ENCODE data around the gene FHIP2A. TPM values are rescaled to one million over a fixed set of nuclear protein-coding genes. Genes with fewer than 3 reads are reported as not detected.

Gene FHIP2A
- total and polyA plus RNA-seq, 9 donors = 11.9 to 40.3 (median 31.6) TPM

- H3K9me3 ChIP-seq = no peaks in the 10 kb centered on the region
- DNase-seq = no peak
- TF ChIP-seq EP300 (IDR thresholded peaks at IDR 0.05) = no peak
- TF ChIP-seq, protein P1, sequence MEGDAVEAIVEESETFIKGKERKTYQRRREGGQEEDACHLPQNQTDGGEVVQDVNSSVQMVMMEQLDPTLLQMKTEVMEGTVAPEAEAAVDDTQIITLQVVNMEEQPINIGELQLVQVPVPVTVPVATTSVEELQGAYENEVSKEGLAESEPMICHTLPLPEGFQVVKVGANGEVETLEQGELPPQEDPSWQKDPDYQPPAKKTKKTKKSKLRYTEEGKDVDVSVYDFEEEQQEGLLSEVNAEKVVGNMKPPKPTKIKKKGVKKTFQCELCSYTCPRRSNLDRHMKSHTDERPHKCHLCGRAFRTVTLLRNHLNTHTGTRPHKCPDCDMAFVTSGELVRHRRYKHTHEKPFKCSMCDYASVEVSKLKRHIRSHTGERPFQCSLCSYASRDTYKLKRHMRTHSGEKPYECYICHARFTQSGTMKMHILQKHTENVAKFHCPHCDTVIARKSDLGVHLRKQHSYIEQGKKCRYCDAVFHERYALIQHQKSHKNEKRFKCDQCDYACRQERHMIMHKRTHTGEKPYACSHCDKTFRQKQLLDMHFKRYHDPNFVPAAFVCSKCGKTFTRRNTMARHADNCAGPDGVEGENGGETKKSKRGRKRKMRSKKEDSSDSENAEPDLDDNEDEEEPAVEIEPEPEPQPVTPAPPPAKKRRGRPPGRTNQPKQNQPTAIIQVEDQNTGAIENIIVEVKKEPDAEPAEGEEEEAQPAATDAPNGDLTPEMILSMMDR (IDR thresholded peaks at IDR 0.05) = no peak
- TF ChIP-seq POLR2A (IDR thresholded peaks at IDR 0.05) = no peak
- no peaks in the 10 kb centered on the region for H3K27me3 ChIP-seq
- H3K27ac ChIP-seq = no peak overlapping the region
- 17 to 30% (median 18%) methylated on average over 4 of the region's 4 CpGs for WGBS, 3 donors
- H3K4me1 ChIP-seq (ENCODE audit: insufficient read depth) = peaks cover 15% of the 10 kb centered on the region
- no peak overlapping the region for H3K4me3 ChIP-seq
- intact Hi-C loops (cut with DNase I) = no loop called here
- no peaks in the 10 kb centered on the region for H3K36me3 ChIP-seq
Observed at GRCh38 chr10:114825513-114826253, 4.1 kb downstream of the FHIP2A start.

- H3K27me3 ChIP-seq = no peaks in the 10 kb centered on the region
- 80 to 90% (median 87%) methylated on average over 4 of the region's 4 CpGs for WGBS, 3 donors
- H3K36me3 ChIP-seq = no peaks in the 10 kb centered on the region
- H3K9me3 ChIP-seq = no peaks in the 10 kb centered on the region
- no peak overlapping the region for H3K27ac ChIP-seq
- no peak overlapping the region for H3K4me3 ChIP-seq
- H3K4me1 ChIP-seq (ENCODE audit: insufficient read depth) = peaks cover 15% of the 10 kb centered on the region
- no peak for DNase-seq
- intact Hi-C loops (cut with DNase I) = no loop called here
- TF ChIP-seq EP300 (IDR thresholded peaks at IDR 0.05) (no peak), POLR2A (IDR thresholded peaks at IDR 0.05) (no peak)
- TF ChIP-seq, protein P1 (IDR thresholded peaks at IDR 0.05) = no peak
Observed at GRCh38 chr10:114829160-114829909, 7.8 kb downstream of the FHIP2A start.

DNA sequence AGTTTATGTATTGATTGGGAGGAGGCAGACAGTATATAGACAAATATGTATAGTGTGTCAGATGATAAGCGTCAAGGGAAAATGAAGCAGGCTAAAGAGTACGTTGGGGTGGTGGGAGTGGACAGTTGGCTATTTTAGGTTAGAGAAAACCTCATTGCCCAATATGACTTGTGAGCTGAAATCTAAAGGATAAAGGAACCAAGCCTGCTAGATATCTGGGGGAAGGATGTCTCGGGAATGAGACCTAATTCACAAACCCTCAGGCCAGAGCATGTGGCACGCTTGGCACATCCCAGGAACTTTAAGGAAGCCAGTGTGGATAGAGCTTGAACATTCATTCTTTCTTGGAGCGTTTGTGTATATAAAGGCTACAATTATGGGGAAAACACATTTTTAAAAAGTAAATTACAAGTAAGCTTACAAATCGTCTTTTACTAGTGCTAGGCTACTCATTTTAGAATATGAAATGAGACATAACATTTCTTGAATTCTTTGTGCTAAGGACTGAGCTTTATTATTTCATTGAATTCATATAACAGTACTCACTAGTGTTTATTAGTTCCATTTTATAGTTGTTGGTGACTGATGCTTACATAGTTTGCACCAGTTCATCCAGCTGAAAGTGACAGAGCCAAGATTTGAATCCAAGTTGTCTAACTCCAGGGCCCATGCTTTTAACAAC lies 9.7 kb downstream of the FHIP2A start:
- TF ChIP-seq, protein P1 (IDR thresholded peaks at IDR 0.05) = no peak
- no peak for TF ChIP-seq POLR2A (IDR thresholded peaks at IDR 0.05)
- TF ChIP-seq EP300 (IDR thresholded peaks at IDR 0.05) = no peak
- Histone ChIP-seq H3K36me3 (no peaks in the 10 kb centered on the region), H3K27ac (no peak overlapping the region), H3K27me3 (no peaks in the 10 kb centered on the region), H3K4me3 (no peak overlapping the region), H3K4me1 (ENCODE audit: insufficient read depth) (peaks cover 10% of the 10 kb centered on the region), H3K9me3 (no peaks in the 10 kb centered on the region)
- intact Hi-C loops (cut with DNase I) = no loop called here
- no peak for DNase-seq
- WGBS, 3 donors = 77 to 85% (median 84%) methylated on average over 6 of the region's 6 CpGs

DNA sequence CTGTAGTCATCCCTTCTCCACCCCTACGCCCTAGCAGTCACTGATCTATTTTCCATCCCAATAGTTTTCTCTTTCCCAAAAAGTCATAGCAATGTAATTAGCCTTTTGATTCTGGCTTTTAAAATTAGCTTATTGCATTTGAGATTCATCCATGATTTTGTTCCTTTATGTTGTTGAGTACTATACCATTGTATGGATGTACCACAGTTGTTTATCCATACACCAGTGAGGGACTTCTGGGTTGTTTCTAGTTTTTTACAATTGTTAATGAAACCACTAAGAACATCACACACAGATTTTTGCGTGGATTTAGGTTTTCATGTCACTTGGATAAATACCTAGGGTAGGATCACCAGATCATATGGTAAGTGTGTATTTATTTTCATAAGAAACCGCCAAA lies 16.1 kb downstream of the FHIP2A start:
- H3K36me3 ChIP-seq = no peaks in the 10 kb centered on the region
- H3K27ac ChIP-seq = no peak overlapping the region
- H3K4me1 ChIP-seq (ENCODE audit: insufficient read depth) = no peaks in the 10 kb centered on the region
- 96 to 99% (median 98%) methylated on average over 3 of the region's 3 CpGs for WGBS, 3 donors
- H3K27me3 ChIP-seq = no peaks in the 10 kb centered on the region
- no peak for DNase-seq
- no peaks in the 10 kb centered on the region for H3K9me3 ChIP-seq
- H3K4me3 ChIP-seq = no peak overlapping the region
- TF ChIP-seq POLR2A (IDR thresholded peaks at IDR 0.05) = no peak
- no peak for TF ChIP-seq EP300 (IDR thresholded peaks at IDR 0.05)
- TF ChIP-seq, protein P1 (IDR thresholded peaks at IDR 0.05) = no peak
- intact Hi-C loops (cut with DNase I) = no loop called here
